ENCODE data around the gene SLAMF7.
"Not testable (repeated sequence)": the region's sequence is repeated elsewhere in the genome, so short reads cannot be mapped to it uniquely, and the experiment has no call there.

Gene SLAMF7

DNA sequence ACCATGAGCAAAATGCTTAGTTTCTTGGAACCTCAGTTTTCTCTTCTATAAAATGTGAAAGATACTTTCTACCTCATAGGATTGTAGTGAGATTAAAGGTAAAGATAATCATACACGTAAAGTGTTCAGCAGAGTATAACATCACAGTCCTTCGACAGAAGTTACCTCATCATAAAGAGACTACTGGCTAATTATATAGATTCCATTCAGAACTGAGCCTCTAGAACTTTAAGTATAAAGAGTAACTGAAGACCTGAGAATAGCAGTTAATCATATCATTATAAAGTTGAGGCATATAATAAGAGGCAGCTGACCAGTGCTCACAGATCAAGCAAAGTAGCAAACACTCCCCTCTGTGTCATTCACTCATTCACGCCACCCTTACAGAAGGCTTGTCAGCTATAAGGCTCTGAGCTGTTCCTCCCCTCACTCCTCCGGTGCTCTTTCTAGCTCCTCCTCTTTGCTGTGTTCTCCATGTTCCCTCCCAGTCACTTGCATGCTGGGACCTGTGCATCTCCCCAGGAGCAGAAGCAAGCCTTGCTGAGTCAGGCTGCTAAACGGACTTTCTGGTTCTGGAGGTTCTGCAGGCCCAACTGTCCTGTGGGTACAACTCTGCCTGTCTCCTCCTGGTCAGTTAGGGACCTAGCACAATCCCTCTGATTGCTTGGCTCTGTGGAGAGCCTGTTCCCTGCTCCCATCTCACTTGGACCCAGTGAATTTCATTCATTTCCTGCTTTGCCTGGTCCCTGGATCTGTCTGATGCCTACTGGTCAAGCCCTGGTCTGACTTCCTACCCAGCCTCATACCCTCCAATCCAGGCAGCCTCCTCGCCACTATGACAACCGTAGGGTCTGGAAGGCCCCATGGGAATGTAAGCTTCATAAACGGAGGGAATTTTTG is 28.6 kb downstream of the SLAMF7 start:
- in situ Hi-C loops (cut with MboI; ENCODE audit: low sequenced_read_pairs) = no loop called here

- in situ Hi-C loops (cut with MboI; ENCODE audit: low sequenced_read_pairs) = no loop called here
Observed at GRCh38 chr1:160768295-160768657, 29.2 kb downstream of the SLAMF7 start.

GRCh38 chr1:160772331-160772730 is 33.3 kb downstream of the SLAMF7 start:
- in situ Hi-C loops (cut with MboI; ENCODE audit: low sequenced_read_pairs) = no loop called here

DNA sequence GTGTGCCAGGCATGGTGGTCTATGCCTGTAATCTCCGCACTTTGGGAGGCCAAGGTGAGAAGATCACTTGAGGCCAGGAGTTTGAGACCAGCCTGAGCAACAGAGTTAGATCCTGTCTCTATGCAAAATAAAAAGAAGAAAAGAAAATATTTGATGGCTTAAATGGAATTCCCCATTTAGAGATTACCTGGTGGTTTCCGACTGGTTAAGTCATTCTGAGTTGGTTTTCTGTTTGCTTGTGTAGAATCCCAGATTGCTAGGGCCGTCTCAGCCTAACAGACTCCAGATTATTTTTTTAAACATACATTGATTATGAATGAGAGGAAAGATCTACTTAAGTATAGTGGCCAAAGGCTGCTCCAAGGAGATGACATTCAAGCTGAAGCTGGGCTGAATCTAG is 34.0 kb downstream of the SLAMF7 start:
- in situ Hi-C loops (cut with MboI; ENCODE audit: low sequenced_read_pairs) = no loop called here

GRCh38 chr1:160774886-160775719 is 36.1 kb downstream of the SLAMF7 start:
- in situ Hi-C loops (cut with MboI; ENCODE audit: low sequenced_read_pairs) = no loop called here

GRCh38 chr1:160776178-160776577 is 37.1 kb downstream of the SLAMF7 start:
- in situ Hi-C loops (cut with MboI; ENCODE audit: low sequenced_read_pairs) = no loop called here

GRCh38 chr1:160777486-160778089 is 38.5 kb downstream of the SLAMF7 start:
- in situ Hi-C loops (cut with MboI; ENCODE audit: low sequenced_read_pairs) = no loop called here

DNA sequence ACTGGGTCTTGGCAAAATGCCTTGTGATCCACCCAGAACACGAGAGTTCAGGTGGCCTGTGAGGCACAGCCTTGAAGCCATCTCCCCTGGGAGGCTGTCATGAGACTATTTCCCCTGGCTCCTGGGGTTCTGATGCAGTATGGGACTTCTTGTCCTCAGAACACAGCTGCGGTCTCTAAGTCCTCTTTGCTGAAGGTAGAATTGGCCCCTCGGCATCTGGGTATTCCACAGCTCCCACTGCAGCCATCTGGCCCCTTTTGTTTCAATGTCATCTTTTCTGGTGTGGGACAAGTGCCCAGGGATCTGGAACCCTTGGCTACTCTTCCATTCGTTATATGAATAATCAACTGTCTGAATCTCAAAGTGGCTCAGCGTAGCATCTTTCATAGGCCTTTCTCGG is 39.9 kb downstream of the SLAMF7 start:
- in situ Hi-C loops (cut with MboI; ENCODE audit: low sequenced_read_pairs) = no loop called here

DNA sequence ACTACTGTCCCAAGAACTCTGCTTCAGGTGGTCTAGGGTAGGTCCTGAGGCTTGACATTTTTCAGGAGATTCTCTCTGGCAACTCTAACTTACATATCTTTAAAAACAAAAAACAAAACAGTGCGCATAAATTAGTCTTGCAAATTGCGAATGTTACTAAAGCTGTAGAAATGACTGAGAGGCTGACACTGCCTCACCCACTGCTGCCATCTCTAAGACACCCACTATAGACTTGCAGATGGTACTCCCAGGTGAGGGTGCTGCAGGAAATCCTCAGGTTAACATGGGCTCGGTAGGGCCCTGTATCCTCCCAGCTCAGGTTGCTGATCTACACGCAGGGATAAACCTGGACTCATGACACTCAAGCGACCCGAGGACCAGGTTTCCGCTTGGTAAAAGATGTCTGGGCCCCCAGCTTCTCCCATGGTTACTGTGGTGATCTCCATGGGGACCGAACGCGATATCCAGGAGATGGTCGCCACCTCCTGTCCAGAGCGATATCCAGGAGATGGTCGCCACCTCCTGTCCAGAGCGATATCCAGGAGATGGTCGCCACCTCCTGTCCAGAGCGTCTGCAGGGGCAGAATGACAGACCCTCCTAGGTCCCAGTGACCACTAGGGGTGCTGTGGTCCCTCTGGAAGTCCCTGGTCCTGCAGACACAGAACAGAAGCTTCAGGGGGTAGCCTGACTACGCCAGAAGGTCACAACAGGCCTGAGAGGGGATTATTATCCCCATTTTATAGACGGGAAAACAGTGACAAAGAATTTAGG is 40.8 kb downstream of the SLAMF7 start:
- in situ Hi-C loops (cut with MboI; ENCODE audit: low sequenced_read_pairs) = no loop called here

DNA sequence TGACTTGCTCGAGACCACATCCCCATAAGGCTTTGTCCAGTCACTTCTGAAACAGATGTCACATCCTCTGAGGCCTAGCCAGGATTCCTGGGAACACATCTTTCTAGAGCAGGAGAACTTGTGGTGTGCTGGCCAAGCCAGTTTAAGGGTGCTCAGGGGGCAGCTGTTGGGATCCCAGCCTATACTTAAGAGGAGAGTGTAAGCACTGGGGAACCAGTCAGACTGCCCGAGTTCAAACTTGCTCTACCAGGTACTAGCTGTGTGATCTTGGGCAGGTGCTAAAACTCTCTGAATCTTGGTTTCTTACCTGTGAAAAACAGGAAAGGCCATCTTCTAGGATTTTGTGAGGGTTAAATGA is 41.3 kb downstream of the SLAMF7 start:
- in situ Hi-C loops (cut with MboI; ENCODE audit: low sequenced_read_pairs) = no loop called here

DNA sequence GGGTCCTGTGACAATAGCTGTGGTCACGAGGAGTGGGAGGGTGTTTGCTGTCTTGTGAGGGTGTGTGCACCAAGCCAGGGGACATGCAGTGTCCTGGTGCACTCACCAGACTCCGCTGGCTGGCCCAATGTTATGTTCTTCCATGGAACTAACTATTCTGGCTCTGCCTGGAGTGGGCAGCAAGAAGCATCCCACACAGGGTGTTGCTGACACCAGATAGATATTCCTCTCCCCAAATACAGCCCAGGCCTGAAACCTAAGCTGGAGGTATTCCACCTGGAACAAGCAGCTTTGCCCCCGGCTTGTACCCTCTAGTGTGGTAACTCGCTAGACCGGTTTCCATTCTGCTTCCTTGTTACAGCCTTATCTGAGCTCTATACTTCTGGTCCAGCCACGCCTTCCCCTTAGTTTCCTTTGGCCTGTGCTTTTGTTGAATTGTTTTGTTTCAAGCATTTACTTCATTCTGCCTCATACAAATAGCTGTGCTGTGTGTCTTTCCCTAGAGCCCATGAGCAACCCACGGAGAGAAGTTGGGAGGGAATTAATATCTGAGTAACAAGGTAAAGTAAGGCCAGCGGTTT is 42.2 kb downstream of the SLAMF7 start:
- in situ Hi-C loops (cut with MboI; ENCODE audit: low sequenced_read_pairs) = no loop called here

- in situ Hi-C loops (cut with MboI; ENCODE audit: low sequenced_read_pairs) = no loop called here
Observed at GRCh38 chr1:160781914-160782689, 43.1 kb downstream of the SLAMF7 start.

- in situ Hi-C loops (cut with MboI; ENCODE audit: low sequenced_read_pairs) = not testable (repeated sequence)
Observed at GRCh38 chr1:160782988-160783765, 44.1 kb downstream of the SLAMF7 start.

- in situ Hi-C loops (cut with MboI; ENCODE audit: low sequenced_read_pairs) = no loop called here
Observed at GRCh38 chr1:160789051-160789701, 50.1 kb downstream of the SLAMF7 start.

GRCh38 chr1:160789702-160790611 is 50.9 kb downstream of the SLAMF7 start:
- in situ Hi-C loops (cut with MboI; ENCODE audit: low sequenced_read_pairs) = no loop called here

DNA sequence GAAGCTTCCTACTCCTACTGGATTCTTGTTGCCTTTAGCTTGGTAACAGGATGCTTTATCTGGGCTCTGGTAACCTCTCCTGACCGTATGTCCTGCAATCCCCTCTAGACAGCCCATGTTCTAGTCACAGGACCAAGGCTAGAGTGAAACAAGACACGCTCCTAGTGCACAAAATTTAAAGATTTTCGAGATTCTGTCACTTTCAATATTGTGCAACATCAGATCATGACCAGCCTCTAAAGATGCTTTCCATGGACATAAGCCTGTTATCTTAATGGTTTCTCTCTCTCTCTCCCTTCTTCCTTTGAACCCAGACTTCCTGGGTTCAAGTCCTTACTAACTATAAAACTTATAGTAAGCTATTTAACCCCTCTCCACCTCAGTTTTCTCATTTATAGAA is 55.3 kb downstream of the SLAMF7 start:
- in situ Hi-C loops (cut with MboI; ENCODE audit: low sequenced_read_pairs) = no loop called here

DNA sequence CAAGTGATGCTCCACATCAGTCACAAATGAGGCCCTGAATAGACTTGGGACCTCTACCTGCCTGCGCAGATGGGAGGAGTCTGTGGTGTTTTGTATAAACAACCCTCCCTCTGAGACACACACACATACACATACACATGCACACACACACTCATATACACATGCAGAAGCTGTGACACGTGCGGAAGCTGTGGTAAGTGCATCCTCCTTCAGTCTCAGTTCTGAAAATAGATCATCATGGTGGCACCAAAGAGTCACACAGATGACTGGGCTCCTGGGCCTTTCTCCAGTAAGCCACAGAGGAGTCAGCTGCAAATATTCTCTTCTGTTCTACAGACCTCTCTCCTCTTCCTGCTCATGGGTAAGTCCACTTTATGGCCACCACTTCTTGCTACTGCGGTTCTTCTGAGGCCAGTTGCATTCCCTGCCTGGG is 56.9 kb downstream of the SLAMF7 start, which contains the start of gene LY9:
LY9 (plus strand) TSS at position 224 of the 433 bp plus-strand sequence; CDS start at position 238, 14 bp downstream.
- in situ Hi-C loops (cut with MboI; ENCODE audit: low sequenced_read_pairs) = no loop called here

Data from HL-60/S4 treated with phorbol 12-myristate 13-acetate at 8.2 ng/mL for 4 days and 3 days (cell line).